ENCODE data around the gene GYPA.
"Not testable (repeated sequence)": the region's sequence is repeated elsewhere in the genome, so short reads cannot be mapped to it uniquely, and the experiment has no call there.

GYPA gene

DNA sequence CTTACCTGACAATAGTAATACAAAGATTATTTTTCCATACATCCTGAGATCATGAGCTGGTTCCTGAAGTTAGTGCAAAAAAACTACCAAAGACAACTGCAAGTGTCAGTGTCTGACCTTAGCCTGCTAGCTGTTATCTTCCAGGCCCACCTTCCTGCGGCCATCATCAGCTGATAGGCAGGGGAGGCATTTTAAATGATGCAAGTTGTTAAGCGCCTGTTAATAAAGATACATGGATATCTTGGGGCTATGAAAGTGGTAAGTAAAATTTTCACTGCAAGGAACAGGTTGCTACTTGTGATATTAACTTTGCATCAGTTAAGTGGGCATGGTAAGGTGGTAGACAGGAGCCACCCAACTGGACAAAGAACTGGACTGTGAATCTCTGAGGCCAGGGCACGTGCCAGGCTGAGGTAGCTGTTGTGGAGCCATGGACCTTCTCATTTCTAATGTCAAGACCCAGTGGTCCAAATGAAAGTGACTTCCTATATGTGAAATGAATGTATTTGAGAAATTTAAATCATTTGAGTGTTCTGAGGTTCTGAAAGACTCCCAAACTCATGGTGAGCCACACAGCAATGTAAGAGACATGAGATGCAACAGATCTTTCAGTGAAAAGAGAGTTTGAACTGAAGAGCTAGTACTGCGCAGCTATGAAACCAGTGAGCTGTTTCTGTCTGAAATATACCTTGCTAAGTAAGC is at the start of gene GYPA:
TSS of gene GYPA (minus strand) at position 125 of the 702 bp plus-strand sequence. CDS start at position 42, 83 bp downstream.
- not testable (repeated sequence) for FAIRE-seq; DNase-seq (ENCODE audit: insufficient read length, low spot score)

GRCh38 chr4:144190009-144190408 is 49.5 kb upstream of the GYPA start:
- no peak for FAIRE-seq
- DNase-seq (ENCODE audit: insufficient read length, low spot score): no peak
- TF ChIP-seq, protein P1, sequence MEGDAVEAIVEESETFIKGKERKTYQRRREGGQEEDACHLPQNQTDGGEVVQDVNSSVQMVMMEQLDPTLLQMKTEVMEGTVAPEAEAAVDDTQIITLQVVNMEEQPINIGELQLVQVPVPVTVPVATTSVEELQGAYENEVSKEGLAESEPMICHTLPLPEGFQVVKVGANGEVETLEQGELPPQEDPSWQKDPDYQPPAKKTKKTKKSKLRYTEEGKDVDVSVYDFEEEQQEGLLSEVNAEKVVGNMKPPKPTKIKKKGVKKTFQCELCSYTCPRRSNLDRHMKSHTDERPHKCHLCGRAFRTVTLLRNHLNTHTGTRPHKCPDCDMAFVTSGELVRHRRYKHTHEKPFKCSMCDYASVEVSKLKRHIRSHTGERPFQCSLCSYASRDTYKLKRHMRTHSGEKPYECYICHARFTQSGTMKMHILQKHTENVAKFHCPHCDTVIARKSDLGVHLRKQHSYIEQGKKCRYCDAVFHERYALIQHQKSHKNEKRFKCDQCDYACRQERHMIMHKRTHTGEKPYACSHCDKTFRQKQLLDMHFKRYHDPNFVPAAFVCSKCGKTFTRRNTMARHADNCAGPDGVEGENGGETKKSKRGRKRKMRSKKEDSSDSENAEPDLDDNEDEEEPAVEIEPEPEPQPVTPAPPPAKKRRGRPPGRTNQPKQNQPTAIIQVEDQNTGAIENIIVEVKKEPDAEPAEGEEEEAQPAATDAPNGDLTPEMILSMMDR (IDR thresholded peaks at IDR 0.05; ENCODE audit: insufficient read depth, missing control alignments): no peak

- DNase-seq (ENCODE audit: insufficient read length, low spot score) (no peak), FAIRE-seq (no peak)
Observed at GRCh38 chr4:144189121-144189520, 48.6 kb upstream of the GYPA start.

GRCh38 chr4:144185086-144185485 is 44.6 kb upstream of the GYPA start:
- no peak for DNase-seq (ENCODE audit: insufficient read length, low spot score)
- FAIRE-seq: no peak
- TF ChIP-seq, protein P1 (IDR thresholded peaks at IDR 0.05; ENCODE audit: insufficient read depth, missing control alignments): no peak

More at GRCh38 chr4:144189121-144189520, 48.6 kb upstream of the GYPA start:
- TF ChIP-seq, protein P1 (IDR thresholded peaks at IDR 0.05; ENCODE audit: insufficient read depth, missing control alignments): no peak

GRCh38 chr4:144183165-144183564 is 42.6 kb upstream of the GYPA start:
- TF ChIP-seq, protein P1 (IDR thresholded peaks at IDR 0.05; ENCODE audit: insufficient read depth, missing control alignments): no peak
- FAIRE-seq (no peak), DNase-seq (ENCODE audit: insufficient read length, low spot score) (no peak)

- DNase-seq (ENCODE audit: insufficient read length, low spot score) (no peak), FAIRE-seq (no peak)
- TF ChIP-seq, protein P1 (IDR thresholded peaks at IDR 0.05; ENCODE audit: insufficient read depth, missing control alignments): no peak
Observed at GRCh38 chr4:144181391-144181790, 40.9 kb upstream of the GYPA start.

- no peak for DNase-seq (ENCODE audit: insufficient read length, low spot score)
- TF ChIP-seq, protein P1 (IDR thresholded peaks at IDR 0.05; ENCODE audit: insufficient read depth, missing control alignments): no peak
- no peak for FAIRE-seq
Observed at GRCh38 chr4:144179152-144179739, 38.7 kb upstream of the GYPA start.

All from D721Med (cell line).